Brain microvascular endothelial cell (primary cell): ENCODE data around the gene MCOLN2.

Experiments used
- DNase-seq: peaks from one replicate; pipeline ENCODE4 v3.0.0-alpha.2; 2020
- H3K27ac ChIP-seq: fragments of 250-450 bp; sonication (Bioruptor Pico); 2 replicates; pipeline ENCODE4 v1.5.1; 2020; ENCODE audit warnings: mild to moderate bottlenecking, moderate library complexity
- H3K27me3 ChIP-seq: fragments of 250-450 bp; sonication (Bioruptor Pico); replicated peaks from 2 replicates; pipeline ENCODE4 v1.5.1; 2020; ENCODE audit warnings: mild to moderate bottlenecking
- H3K36me3 ChIP-seq: fragments of 250-450 bp; sonication (Bioruptor Pico); replicated peaks from 2 replicates; pipeline ENCODE4 v1.5.1; 2020; ENCODE audit warnings: mild to moderate bottlenecking
- H3K4me3 ChIP-seq: 2 replicates; pipeline ENCODE4 v1.5.1; 2011; ENCODE audit warnings: low read depth, mild to moderate bottlenecking, control low read depth, low read length, moderate library complexity
- in situ Hi-C: cut with HindIII; loops from 2 replicates; pipeline ENCODE4 v1.10.0; 2017; ENCODE audit warnings: low sequenced_read_pairs, low pct_ligation_motif_present
- TF ChIP-seq, protein P1 (sequence below): IDR thresholded peaks from 2 replicates; pipeline ENCODE4 v1.5.1; 2011; ENCODE audit warnings: low read depth, mild to moderate bottlenecking, moderate library complexity, low read length, control low read depth, inconsistent platforms; ENCODE audit errors: missing control alignments

Gene MCOLN2

DNA sequence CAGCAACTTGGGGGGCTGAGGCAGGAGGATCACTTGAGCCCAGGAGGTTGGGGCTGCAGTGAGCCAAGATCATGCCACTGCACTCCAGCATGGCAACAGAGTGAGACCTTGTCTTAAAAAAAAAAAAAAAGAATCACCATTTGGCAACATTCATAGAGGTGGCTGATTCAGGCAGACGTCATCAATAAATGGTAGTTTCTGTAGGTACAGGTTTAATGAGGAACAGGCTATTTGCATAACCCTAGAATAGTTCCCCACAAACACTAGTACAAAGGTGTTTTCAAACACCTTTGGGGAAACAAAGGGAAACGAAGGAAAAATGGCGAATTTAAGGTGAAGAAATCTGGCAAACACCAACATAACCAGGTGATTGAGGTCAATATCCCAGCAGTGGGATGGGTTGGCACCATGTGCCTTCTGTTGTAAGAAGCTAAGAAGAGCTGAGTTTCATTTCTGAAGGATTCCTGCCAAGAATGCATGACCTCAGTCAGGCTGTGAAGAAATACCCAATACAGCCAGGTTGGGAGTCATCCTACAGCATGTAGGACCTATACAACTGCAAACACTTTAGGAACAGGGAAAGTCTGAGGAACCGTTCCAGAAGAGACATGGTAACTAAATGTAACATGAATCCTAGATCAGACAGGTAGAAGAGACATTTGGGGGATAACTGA lies 109.5 kb downstream of the MCOLN2 start:
- no peak overlapping the region for H3K27ac ChIP-seq
- DNase-seq, result no peak
- TF ChIP-seq, protein P1, sequence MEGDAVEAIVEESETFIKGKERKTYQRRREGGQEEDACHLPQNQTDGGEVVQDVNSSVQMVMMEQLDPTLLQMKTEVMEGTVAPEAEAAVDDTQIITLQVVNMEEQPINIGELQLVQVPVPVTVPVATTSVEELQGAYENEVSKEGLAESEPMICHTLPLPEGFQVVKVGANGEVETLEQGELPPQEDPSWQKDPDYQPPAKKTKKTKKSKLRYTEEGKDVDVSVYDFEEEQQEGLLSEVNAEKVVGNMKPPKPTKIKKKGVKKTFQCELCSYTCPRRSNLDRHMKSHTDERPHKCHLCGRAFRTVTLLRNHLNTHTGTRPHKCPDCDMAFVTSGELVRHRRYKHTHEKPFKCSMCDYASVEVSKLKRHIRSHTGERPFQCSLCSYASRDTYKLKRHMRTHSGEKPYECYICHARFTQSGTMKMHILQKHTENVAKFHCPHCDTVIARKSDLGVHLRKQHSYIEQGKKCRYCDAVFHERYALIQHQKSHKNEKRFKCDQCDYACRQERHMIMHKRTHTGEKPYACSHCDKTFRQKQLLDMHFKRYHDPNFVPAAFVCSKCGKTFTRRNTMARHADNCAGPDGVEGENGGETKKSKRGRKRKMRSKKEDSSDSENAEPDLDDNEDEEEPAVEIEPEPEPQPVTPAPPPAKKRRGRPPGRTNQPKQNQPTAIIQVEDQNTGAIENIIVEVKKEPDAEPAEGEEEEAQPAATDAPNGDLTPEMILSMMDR, result no peak
- in situ Hi-C loops, result no loop called here
- H3K4me3 ChIP-seq, result no peak overlapping the region
- peaks cover 6% of the 10 kb centered on the region for H3K27me3 ChIP-seq
- H3K36me3 ChIP-seq, result no peaks in the 10 kb centered on the region

DNA sequence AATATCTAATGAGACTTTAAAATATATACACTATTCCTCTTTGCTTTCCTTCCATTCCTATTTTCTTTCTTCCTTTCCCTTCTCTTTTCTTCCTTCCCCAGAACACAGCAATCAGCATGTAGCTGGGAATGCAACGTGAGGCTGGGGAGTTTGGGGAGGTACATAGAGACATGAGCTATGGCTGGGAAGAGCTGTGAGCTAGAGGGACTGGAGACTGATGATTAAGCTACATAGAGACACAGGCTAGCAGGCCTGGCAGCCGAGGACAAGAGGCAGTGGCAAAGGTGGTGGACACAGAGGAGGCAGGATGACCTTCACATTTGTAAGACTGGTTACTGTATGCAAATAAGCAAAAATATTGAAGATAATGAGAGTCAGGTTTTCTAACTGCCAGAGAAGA lies 111.4 kb downstream of the MCOLN2 start:
- H3K27me3 ChIP-seq, result no peaks in the 10 kb centered on the region
- H3K4me3 ChIP-seq, result no peak overlapping the region
- no peak for DNase-seq
- H3K27ac ChIP-seq, result no peak overlapping the region
- TF ChIP-seq, protein P1, result no peak
- H3K36me3 ChIP-seq, result no peaks in the 10 kb centered on the region
- in situ Hi-C loops, result no loop called here

DNA sequence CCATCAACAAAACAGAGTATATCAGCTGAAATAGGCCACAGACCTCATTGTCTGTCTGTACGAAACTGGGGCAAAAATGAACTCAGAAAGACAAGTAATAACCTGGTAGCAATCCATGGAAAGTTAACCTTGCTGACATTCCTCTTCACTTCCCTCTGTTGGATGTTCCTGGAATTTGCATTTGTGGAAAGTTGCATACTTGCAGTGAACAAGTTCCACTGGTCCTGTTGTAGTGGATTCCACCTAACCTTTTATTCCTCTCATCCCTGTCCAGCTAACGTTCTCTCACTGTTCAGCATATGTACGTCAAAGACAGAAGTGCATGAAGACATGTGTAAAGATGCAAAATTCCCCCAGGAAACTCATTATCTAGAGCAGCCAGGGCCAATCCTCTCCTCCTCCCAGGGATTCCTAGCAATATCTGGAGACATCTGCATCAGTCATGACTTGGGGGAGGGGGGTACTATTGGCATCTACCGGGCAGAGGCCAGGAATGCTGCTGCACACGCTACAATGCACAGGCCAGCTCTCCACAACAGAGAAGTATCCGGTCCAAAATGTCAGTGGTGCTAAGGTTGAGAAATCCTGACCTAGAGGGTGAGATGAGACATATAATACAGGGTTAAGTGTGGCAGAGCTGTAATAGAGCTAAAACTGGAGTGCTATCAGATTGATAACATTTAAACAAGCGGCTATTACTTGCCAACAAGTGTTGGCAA lies 112.1 kb downstream of the MCOLN2 start:
- H3K4me3 ChIP-seq, result no peak overlapping the region
- no peak overlapping the region for H3K27ac ChIP-seq
- in situ Hi-C loops, result no loop called here
- no peaks in the 10 kb centered on the region for H3K27me3 ChIP-seq
- TF ChIP-seq, protein P1, result no peak
- H3K36me3 ChIP-seq, result no peaks in the 10 kb centered on the region
- no peak for DNase-seq

DNA sequence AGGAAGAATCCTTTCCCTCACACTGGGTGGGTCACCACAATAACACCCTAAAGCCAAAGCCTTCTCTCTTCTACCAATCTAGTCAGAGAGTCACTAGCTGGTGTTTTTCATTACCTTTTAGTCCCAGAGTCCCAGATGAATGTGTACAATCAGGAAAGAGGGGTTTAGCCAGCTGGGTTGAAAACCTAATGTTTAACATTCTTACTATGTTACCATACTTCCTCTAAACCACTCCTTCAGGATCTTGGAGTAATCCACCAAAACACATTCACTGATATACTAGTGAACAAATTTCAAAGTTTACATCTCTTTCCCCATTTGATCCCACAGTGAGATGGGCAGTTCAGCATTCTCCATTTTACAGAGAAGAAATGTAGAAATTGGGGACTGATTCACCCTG lies 113.6 kb downstream of the MCOLN2 start:
- TF ChIP-seq, protein P1, result no peak
- Histone ChIP-seq H3K27me3 (no peaks in the 10 kb centered on the region), H3K36me3 (no peaks in the 10 kb centered on the region), H3K4me3 (no peak overlapping the region), H3K27ac (no peak overlapping the region)
- in situ Hi-C loops, result no loop called here
- DNase-seq, result no peak

DNA sequence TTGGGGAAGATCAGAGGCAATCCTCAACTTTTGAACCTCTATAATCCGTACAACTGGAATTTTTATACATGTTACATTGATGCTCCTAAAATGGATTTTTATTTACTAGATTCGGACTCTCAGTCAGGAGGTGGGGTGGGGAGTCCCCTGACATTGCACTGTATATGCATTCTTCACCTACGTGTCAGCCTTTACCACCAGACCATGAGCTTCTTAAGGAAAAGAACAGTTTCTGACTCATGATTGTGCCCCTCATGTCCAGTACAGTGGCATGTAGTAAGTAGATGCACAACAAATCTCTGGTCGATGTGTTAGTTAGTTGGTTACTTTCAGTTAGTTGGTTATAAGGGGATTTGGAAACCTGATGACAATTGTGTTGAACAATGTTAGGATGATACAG lies 119.3 kb downstream of the MCOLN2 start:
- DNase-seq, result no peak
- in situ Hi-C loops, result no loop called here
- TF ChIP-seq, protein P1, result no peak
- no peaks in the 10 kb centered on the region for H3K36me3 ChIP-seq
- no peak overlapping the region for H3K4me3 ChIP-seq
- H3K27me3 ChIP-seq, result no peaks in the 10 kb centered on the region
- H3K27ac ChIP-seq, result no peak overlapping the region
